H1 (cell line): ENCODE measurements around the gene MEF2A. TPM values are rescaled to one million over a fixed set of nuclear protein-coding genes. Genes with fewer than 3 reads are reported as not detected.

ENCODE experiments used
- CTCF ChIA-PET: fragments of 300-600 bp; sonication (Branson Sonifier 250); formaldehyde crosslinking; loops from one replicate; lab custom pipeline; 2021; ENCODE audit not compliant: partially characterized antibody; lab: Charles Lee
- POLR2A ChIA-PET: fragments of 300-600 bp; sonication (Branson Sonifier 250); formaldehyde crosslinking; loops from one replicate; lab custom pipeline; 2021; ENCODE audit warnings: inconsistent platforms; ENCODE audit not compliant: partially characterized antibody; lab: Charles Lee
- DNase-seq, 2 experiments: peaks; one replicate each; pipeline versions ENCODE4 v3.0.0 to v3.0.0-alpha.2; 2010 to 2022; ENCODE audit warnings: low spot score in 2 of 2, low read depth in 1 of 2, mixed read lengths in 1 of 2
- FAIRE-seq: peaks from 2 replicates; lab custom pipeline; 2011; peaks lifted over from hg19 to GRCh38; lab: Jason Lieb, UNC
- H2AFZ ChIP-seq: 2 replicates; pipeline ENCODE4 v1.8.1; 2012; ENCODE audit warnings: low read length, inconsistent platforms
- H2AK5ac ChIP-seq: 2 replicates; pipeline ENCODE4 v1.6.1; 2013; ENCODE audit warnings: low read depth, low read length
- H2BK120ac ChIP-seq: replicated peaks from 2 replicates; pipeline ENCODE3; 2013; ENCODE audit warnings: low read depth, low read length, inconsistent platforms
- H2BK12ac ChIP-seq: 2 replicates; pipeline ENCODE4 v1.6.1; 2013; ENCODE audit warnings: low read depth, low read length
- H2BK15ac ChIP-seq: 2 replicates; pipeline ENCODE4 v1.6.1; 2013; ENCODE audit warnings: low read length
- H2BK20ac ChIP-seq: 2 replicates; pipeline ENCODE4 v1.6.1; 2013; ENCODE audit warnings: low read length
- H2BK5ac ChIP-seq: 2 replicates; pipeline ENCODE4 v1.6.1; 2013; ENCODE audit warnings: low read depth, low read length
- H3K14ac ChIP-seq: 2 replicates; pipeline ENCODE4 v1.6.1; 2013; ENCODE audit warnings: inconsistent platforms; ENCODE audit not compliant: insufficient read length
- H3K18ac ChIP-seq: 2 replicates; pipeline ENCODE4 v1.6.1; 2013; ENCODE audit warnings: low read length; ENCODE audit errors: extremely low read depth
- H3K23ac ChIP-seq: 2 replicates; pipeline ENCODE4 v1.6.1; 2013; ENCODE audit warnings: inconsistent platforms; ENCODE audit not compliant: insufficient read length
- H3K23me2 ChIP-seq: 2 replicates; pipeline ENCODE4 v1.6.1; 2013; ENCODE audit warnings: low read depth, low read length
- H3K27ac ChIP-seq: 2 replicates; pipeline ENCODE4 v1.6.1; 2011; ENCODE audit warnings: low read depth, low read length, inconsistent platforms
- H3K27me3 ChIP-seq, 4 experiments: replicated peaks in 1 of 4; 1 replicate in 1 of 4; 2 replicates in 3 of 4; pipeline versions ENCODE4 v1.6.1 to v1.8.1; 2011 to 2013; ENCODE audit warnings: low read length in 3 of 4, mild to moderate bottlenecking in 3 of 4, inconsistent platforms in 2 of 4, mixed read lengths in 2 of 4, moderate library complexity in 1 of 4; ENCODE audit not compliant: control insufficient read depth in 3 of 4, insufficient read depth in 3 of 4; ENCODE audit errors: extremely low read depth in 1 of 4
- H3K36me3 ChIP-seq, 4 experiments: 2 replicates each; pipeline versions ENCODE4 v1.6.1 to v1.8.1; 2011 to 2013; ENCODE audit warnings: mild to moderate bottlenecking in 4 of 4, low read length in 3 of 4, moderate library complexity in 2 of 4, control low read depth in 1 of 4, inconsistent platforms in 1 of 4; ENCODE audit not compliant: insufficient read depth in 4 of 4, control insufficient read depth in 2 of 4
- H3K4ac ChIP-seq: replicated peaks from 2 replicates; pipeline ENCODE3; 2013; ENCODE audit warnings: low read length, low read depth, mixed read lengths, inconsistent platforms; ENCODE audit not compliant: insufficient read length
- H3K4me1 ChIP-seq, 4 experiments: replicated peaks in 1 of 4; 1 replicate in 1 of 4; 2 replicates in 3 of 4; pipeline versions ENCODE4 v1.6.1 to v1.8.1; 2011 to 2013; ENCODE audit warnings: low read length in 3 of 4, inconsistent platforms in 2 of 4, mixed read lengths in 1 of 4; ENCODE audit not compliant: insufficient read depth in 4 of 4, control insufficient read depth in 3 of 4
- H3K4me2 ChIP-seq, 2 experiments: 2 replicates each; pipeline versions ENCODE4 v1.6.1 to v1.8.1; 2011 to 2013; ENCODE audit warnings: low read depth in 2 of 2, low read length in 2 of 2, control low read depth in 1 of 2, inconsistent platforms in 1 of 2, mild to moderate bottlenecking in 1 of 2; ENCODE audit not compliant: insufficient read depth in 1 of 2
- H3K4me3 ChIP-seq, 4 experiments: fragments of 200-600, 300-600 bp in 1 of 4; sonication (generic), shearing (Covaris generic), sonication (Bioruptor Twin) in 1 of 4; 2 replicates each; pipeline versions ENCODE4 v1.5.1 to v1.8.1; 2011 to 2016; ENCODE audit warnings: low read length in 4 of 4, low read depth in 3 of 4, control low read depth in 2 of 4, inconsistent platforms in 2 of 4, mild to moderate bottlenecking in 2 of 4, mixed read lengths in 1 of 4, moderate library complexity in 1 of 4; ENCODE audit not compliant: insufficient read depth in 2 of 4; ENCODE audit errors: extremely low read depth in 1 of 4
- H3K56ac ChIP-seq: replicated peaks from 2 replicates; pipeline ENCODE3; 2013; ENCODE audit warnings: low read depth, mild to moderate bottlenecking, mixed read lengths, low read length, inconsistent platforms; ENCODE audit not compliant: insufficient read length
- H3K79me1 ChIP-seq: 2 replicates; pipeline ENCODE4 v1.6.1; 2013; ENCODE audit warnings: low read depth, low read length, control low read depth
- H3K79me2 ChIP-seq, 2 experiments: 2 replicates each; pipeline versions ENCODE4 v1.6.1 to v1.8.1; 2012 to 2013; ENCODE audit warnings: low read length in 2 of 2, mild to moderate bottlenecking in 2 of 2, inconsistent platforms in 1 of 2; ENCODE audit not compliant: insufficient read depth in 2 of 2, control insufficient read depth in 1 of 2
- H3K9ac ChIP-seq, 4 experiments: replicated peaks in 1 of 4; 1 replicate in 1 of 4; 2 replicates in 3 of 4; pipeline versions ENCODE4 v1.6.1 to v1.8.1; 2011 to 2013; ENCODE audit warnings: low read depth in 3 of 4, low read length in 3 of 4, control low read depth in 2 of 4, mild to moderate bottlenecking in 2 of 4, moderate library complexity in 2 of 4, inconsistent platforms in 1 of 4; ENCODE audit errors: extremely low read depth in 1 of 4
- H3K9me3 ChIP-seq, 2 experiments: 2 replicates each; pipeline versions ENCODE4 v1.6.1 to v1.8.1; 2012 to 2013; ENCODE audit warnings: mild to moderate bottlenecking in 2 of 2, moderate library complexity in 2 of 2, control low read depth in 1 of 2, inconsistent platforms in 1 of 2, low read depth in 1 of 2, low read length in 1 of 2, mixed read lengths in 1 of 2; ENCODE audit not compliant: insufficient read depth in 2 of 2
- H4K20me1 ChIP-seq, 2 experiments: replicated peaks in 1 of 2; 2 replicates each; pipeline versions ENCODE3 to v1.8.1; 2011 to 2013; ENCODE audit warnings: inconsistent platforms in 2 of 2, low read length in 2 of 2, mild to moderate bottlenecking in 1 of 2; ENCODE audit not compliant: insufficient read depth in 2 of 2, control insufficient read depth in 1 of 2
- H4K5ac ChIP-seq: 2 replicates; pipeline ENCODE4 v1.6.1; 2013; ENCODE audit warnings: low read length, low read depth, mixed read lengths, inconsistent platforms; ENCODE audit not compliant: insufficient read length
- H4K8ac ChIP-seq: 2 replicates; pipeline ENCODE4 v1.8.0; 2013; ENCODE audit warnings: mild to moderate bottlenecking, moderate library complexity, low read length, inconsistent platforms; ENCODE audit not compliant: insufficient read depth; ENCODE audit errors: extremely low read depth
- H4K91ac ChIP-seq: replicated peaks from 2 replicates; pipeline ENCODE3; 2013; ENCODE audit warnings: low read length, mixed read lengths, inconsistent platforms; ENCODE audit not compliant: insufficient read length
- ASH2L ChIP-seq: fragments of 200-600, 300-600 bp; sonication (generic); IDR thresholded peaks from one replicate; pipeline ENCODE4 v1.7.1; 2017; ENCODE audit warnings: low read length
- JUN ChIP-seq: IDR thresholded peaks from 2 replicates; pipeline ENCODE4 v1.6.1; 2011; ENCODE audit warnings: low read depth, mild to moderate bottlenecking, improper control_type of control experiment, low read length
- POU5F1 ChIP-seq: IDR thresholded peaks from 2 replicates; pipeline ENCODE4 v1.6.1; 2011; ENCODE audit warnings: low read depth, mild to moderate bottlenecking, low read length, moderate library complexity
- TAF7 ChIP-seq: optimal IDR thresholded peaks from 2 replicates; pipeline ENCODE3; 2011; ENCODE audit warnings: low read depth, mild to moderate bottlenecking, inconsistent platforms, low read length, moderate library complexity, borderline replicate concordance
- WGBS, 2 experiments: shearing (Covaris generic) in 1 of 2; methylation state at CpG; one replicate each; pipeline versions ENCODE4 v1.1.6 to v1.1.7; 2013 to 2015; ENCODE audit warnings: low lambda C conversion rate in 2 of 2, mixed read lengths in 2 of 2, inconsistent platforms in 1 of 2, low coverage in 1 of 2, missing lambda C conversion rate in 1 of 2; ENCODE audit not compliant: insufficient replicate concordance in 2 of 2, insufficient coverage in 1 of 2, insufficient read length in 1 of 2; ENCODE audit errors: extremely low coverage in 1 of 2, missing lambda C conversion rate in 1 of 2; 5-methylcytosine and 5-hydroxymethylcytosine counted together
- polyA plus RNA-seq, 7 experiments: library from polyadenylated mRNA; depleted of rRNA in 3 of 7; stranded (reverse) in 5 of 7; unstranded in 2 of 7; fragments of >200 nt in 5 of 7; fragments of 200-250 nt in 2 of 7; gene quantifications; 1 replicate in 5 of 7; 2 replicates in 1 of 7; 4 replicates in 1 of 7; pipeline versions ENCODE4 v1.2.1 to v1.2.3, GENCODE V29; 2011 to 2013; ENCODE audit warnings: missing spikeins in 2 of 7, mixed read lengths in 2 of 7
- total RNA-seq: library from RNA; stranded (reverse); fragmentation: NEBNext Ultra II Directional; extraction: Animal tissue kit (Norgen Biotek cat#: 25700); gene quantifications from 2 replicates; pipeline ENCODE4 v1.2.1, GENCODE V29; 2021

Gene MEF2A
- total and polyA plus RNA-seq, 2 of the 8 experiments (the other 6 are each of a cell fraction or from before 2014, with no cell fraction given), result 15.6 to 22.5 TPM

DNA sequence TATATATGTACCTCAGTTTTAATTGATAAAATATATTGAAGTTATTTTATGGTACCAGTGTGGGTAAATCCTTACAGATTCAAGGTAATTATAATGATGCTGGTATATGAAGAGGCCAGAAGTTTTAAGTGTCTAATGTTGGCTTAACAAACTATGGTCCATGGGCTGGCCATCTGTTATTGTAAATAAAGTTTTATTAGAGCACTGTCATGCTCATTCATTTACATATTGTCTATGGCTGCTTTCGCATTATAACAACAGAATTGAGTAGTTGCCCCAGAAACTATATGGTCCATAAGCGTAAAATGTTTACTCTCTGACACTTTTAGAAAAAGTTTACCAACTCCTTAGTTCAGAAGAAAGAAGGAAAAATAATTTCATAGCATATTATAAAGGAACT, 67.9 kb downstream of the MEF2A start:
- H4K91ac ChIP-seq, result no peak overlapping the region

More for the DNA sequence above, 67.9 kb downstream of the MEF2A start:
- ChIA-PET POLR2A (no interaction called here), CTCF (interaction anchor here (0.6 kb wide), 1 partner anchor 1004 kb away, joined by 3 read pairs; no protein-coding TSS in a partner anchor)
- Histone ChIP-seq H2BK15ac (no peak overlapping the region), H3K4me2 (no peak overlapping the region), H4K20me1 (no peaks in the 10 kb centered on the region), H3K27ac (no peak overlapping the region), H3K9ac (no peak overlapping the region), H2BK120ac (no peak overlapping the region), H3K14ac (no peak overlapping the region), H3K79me2 (peaks cover 0 to 31% of the 10 kb centered on the region in 2 experiments; a peak in 2 of 4 replicates), H3K23ac (no peak overlapping the region), H3K23me2 (no peaks in the 10 kb centered on the region; the same call in 1 of the 2 replicates), H3K4me3 (no peak overlapping the region), H3K9me3 (no peaks in the 10 kb centered on the region), H2BK12ac (no peak overlapping the region), H3K56ac (no peak overlapping the region), H4K8ac (no peak overlapping the region), H3K18ac (no peak overlapping the region), H3K79me1 (no peaks in the 10 kb centered on the region), H3K27me3 (no peaks in the 10 kb centered on the region), H3K4ac (no peak overlapping the region), H3K36me3 (peaks cover 0 to 11% (median 1%) of the 10 kb centered on the region in 4 experiments; a peak in 2 of 8 replicates), H2BK20ac (no peak overlapping the region), H2BK5ac (no peak overlapping the region), H4K5ac (no peak overlapping the region), H2AFZ (no peak overlapping the region), H3K4me1 (peaks cover 0 to 7% (median 3%) of the 10 kb centered on the region in 4 experiments; a peak in 5 of 7 replicates), H2AK5ac (no peak overlapping the region)
- TF ChIP-seq JUN (no peak), ASH2L (no peak), TAF7 (no peak), POU5F1 (no peak)
- FAIRE-seq (no peak), DNase-seq (no peak)
- WGBS, 2 experiments, result 93% methylated on average over 2 of the region's 2 CpGs; no CpG with 5 or more reads in 1 of the 2 experiments
